GM19452 (cell line): ENCODE measurements around the gene OR2G6.
"Not testable (repeated sequence)": the region's sequence is repeated elsewhere in the genome, so short reads cannot be mapped to it uniquely, and the experiment has no call there.

ENCODE experiments used
- ATAC-seq: cut with Tn5 transposase; IDR thresholded peaks from one replicate; pipeline ENCODE4 v1.9.1; 2021; ENCODE audit not compliant: unreplicated experiment

Gene OR2G6

GRCh38 chr1:248573856-248574255, 66.0 kb downstream of the OR2G6 start:
- not testable (repeated sequence) for ATAC-seq

GRCh38 chr1:248574657-248575056, 66.8 kb downstream of the OR2G6 start, which contains the start of gene OR2T34:
OR2T34 (minus strand) TSS chr1:248574757; CDS start chr1:248574757, 0 bp downstream.
- not testable (repeated sequence) for ATAC-seq

GRCh38 chr1:248576260-248576980, 68.5 kb downstream of the OR2G6 start:
- no peak for ATAC-seq
